ENCODE data around the gene ETV6.

GRCh38 chr12:11863478-11863906 lies 214.0 kb downstream of the ETV6 start:
- TF ChIP-seq CTCF (conservative IDR thresholded peaks at IDR 0.05 in 1 of 2, IDR thresholded peaks at IDR 0.05 in 1 of 2; ENCODE audit: extremely low read depth in 1 of 2, insufficient read depth in 1 of 2, low read depth in 1 of 2, low read length in 2 of 2) (no peak), EZH2 (IDR thresholded peaks at IDR 0.05; ENCODE audit: borderline replicate concordance, low read length) (no peak)

Measured in mammary epithelial cell (primary cell).